AG04450 (cell line): ENCODE data around the gene ZNF581. TPM values are rescaled to one million over a fixed set of nuclear protein-coding genes. Genes with fewer than 3 reads are reported as not detected.
A peak's percentile ranks its signal among the peaks of the same experiment; 100 is the strongest.

Experiments used
- CTCF ChIA-PET: fragments of 300-600, 350-600 bp; formaldehyde crosslinking; extraction: SDS; loops from one replicate; lab custom pipeline; 2022; ENCODE audit warnings: antibody characterized with exemption, inconsistent platforms; lab: Charles Lee
- POLR2A ChIA-PET: fragments of 350-600 bp; formaldehyde crosslinking; extraction: SDS; loops from one replicate; lab custom pipeline; 2021; ENCODE audit warnings: antibody characterized with exemption, inconsistent platforms; lab: Yijun Ruan, JAX
- DNase-seq: peaks from one replicate; pipeline ENCODE4 v3.0.0-alpha.2; 2011; ENCODE audit warnings: low read depth, low spot score
- H3K27ac ChIP-seq: one replicate; pipeline ENCODE4 v1.5.1; 2012; ENCODE audit warnings: low read depth, low read length, control low read depth
- H3K27me3 ChIP-seq: one replicate; pipeline ENCODE4 v1.6.0; 2012; ENCODE audit warnings: low read length; ENCODE audit not compliant: control insufficient read depth, insufficient read depth
- H3K4me3 ChIP-seq: 2 replicates; pipeline ENCODE4 v1.5.1; 2011; ENCODE audit warnings: mild to moderate bottlenecking, low read depth, low read length, control low read depth
- H3K9me3 ChIP-seq: 2 replicates; pipeline ENCODE4 v1.5.1; 2012; ENCODE audit warnings: low read length; ENCODE audit not compliant: control insufficient read depth, insufficient read depth
- polyA plus RNA-seq: library from polyadenylated mRNA; depleted of rRNA; stranded (reverse); fragments of >200 nt; gene quantifications from 2 replicates; pipeline ENCODE4 v1.2.3, GENCODE V29; 2011
- TF ChIP-seq, protein P1 (sequence below): IDR thresholded peaks from 2 replicates; pipeline ENCODE4 v1.5.1; 2011; ENCODE audit warnings: low read depth, low read length, control low read depth, inconsistent platforms

The ZNF581 gene
- polyA plus RNA-seq, 1 experiment: 19.1 TPM

DNA sequence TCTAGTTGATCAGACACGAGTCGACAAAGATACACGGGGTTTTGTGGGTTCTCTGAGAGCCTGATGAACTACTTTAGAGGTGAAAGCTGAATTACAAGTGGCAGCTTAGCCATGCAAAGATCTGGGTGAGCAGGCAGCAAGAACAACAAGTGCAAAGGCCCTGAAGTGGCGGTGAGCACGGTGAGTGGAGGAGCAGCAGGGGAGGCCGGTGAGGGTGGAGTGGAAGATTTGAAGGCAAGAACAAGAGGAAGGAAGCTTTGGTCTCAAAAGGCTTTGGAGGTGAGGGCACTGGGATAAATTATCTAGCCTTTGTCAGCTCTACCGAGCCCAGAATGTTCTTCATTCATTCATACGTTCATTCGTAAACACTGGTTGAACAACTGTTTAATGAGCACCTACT lies 36.6 kb upstream of the ZNF581 start:
- ChIA-PET POLR2A (interaction anchor here (1.0 to 1.1 kb wide), 2 partner anchors 18 to 145 kb away, joined by 3 to 4 read pairs; partner anchors contain the start of genes ISOC2 and ZNF784), CTCF (interaction anchor here (0.5 to 3.8 kb wide), 24 partner anchors 9 to 466 kb away, joined by 3 to 29 read pairs (median 5); partner anchors contain the start of gene ZNF784)
- DNase-seq: no peak
- no peaks in the 10 kb centered on the region for H3K27me3 ChIP-seq
- no peak overlapping the region for H3K27ac ChIP-seq
- H3K9me3 ChIP-seq: peaks cover 18% of the 10 kb centered on the region
- H3K4me3 ChIP-seq: peak overlapping the region; percentile 73
- TF ChIP-seq, protein P1, sequence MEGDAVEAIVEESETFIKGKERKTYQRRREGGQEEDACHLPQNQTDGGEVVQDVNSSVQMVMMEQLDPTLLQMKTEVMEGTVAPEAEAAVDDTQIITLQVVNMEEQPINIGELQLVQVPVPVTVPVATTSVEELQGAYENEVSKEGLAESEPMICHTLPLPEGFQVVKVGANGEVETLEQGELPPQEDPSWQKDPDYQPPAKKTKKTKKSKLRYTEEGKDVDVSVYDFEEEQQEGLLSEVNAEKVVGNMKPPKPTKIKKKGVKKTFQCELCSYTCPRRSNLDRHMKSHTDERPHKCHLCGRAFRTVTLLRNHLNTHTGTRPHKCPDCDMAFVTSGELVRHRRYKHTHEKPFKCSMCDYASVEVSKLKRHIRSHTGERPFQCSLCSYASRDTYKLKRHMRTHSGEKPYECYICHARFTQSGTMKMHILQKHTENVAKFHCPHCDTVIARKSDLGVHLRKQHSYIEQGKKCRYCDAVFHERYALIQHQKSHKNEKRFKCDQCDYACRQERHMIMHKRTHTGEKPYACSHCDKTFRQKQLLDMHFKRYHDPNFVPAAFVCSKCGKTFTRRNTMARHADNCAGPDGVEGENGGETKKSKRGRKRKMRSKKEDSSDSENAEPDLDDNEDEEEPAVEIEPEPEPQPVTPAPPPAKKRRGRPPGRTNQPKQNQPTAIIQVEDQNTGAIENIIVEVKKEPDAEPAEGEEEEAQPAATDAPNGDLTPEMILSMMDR: no peak

DNA sequence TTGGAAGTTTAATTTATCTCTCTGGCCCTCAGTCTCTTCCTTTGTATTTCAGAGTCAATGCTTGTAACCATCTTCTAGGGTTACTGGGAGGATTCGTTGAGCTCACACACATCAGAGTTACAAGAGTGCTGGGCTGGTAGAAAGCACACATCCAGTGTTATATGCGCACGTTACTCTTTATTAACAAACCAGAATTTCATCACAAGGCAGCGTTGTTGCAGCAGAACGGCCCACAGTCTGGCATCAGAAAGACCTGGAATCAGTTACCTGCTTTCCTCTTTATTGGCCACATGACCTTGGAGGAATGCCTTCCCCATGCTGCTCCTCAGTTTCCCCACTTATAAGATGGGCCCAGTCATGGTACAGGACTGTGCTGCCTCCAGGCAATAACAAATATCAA lies 34.1 kb upstream of the ZNF581 start:
- peaks cover 5% of the 10 kb centered on the region for H3K9me3 ChIP-seq
- TF ChIP-seq, protein P1: no peak
- ChIA-PET CTCF (interaction anchor here (0.6 to 2.2 kb wide), 4 partner anchors 22 to 142 kb away, joined by 6 to 12 read pairs (median 9); no protein-coding TSS in a partner anchor), POLR2A (no interaction called here)
- H3K4me3 ChIP-seq: no peak overlapping the region
- H3K27me3 ChIP-seq: no peaks in the 10 kb centered on the region
- DNase-seq: no peak
- H3K27ac ChIP-seq: no peak overlapping the region

DNA sequence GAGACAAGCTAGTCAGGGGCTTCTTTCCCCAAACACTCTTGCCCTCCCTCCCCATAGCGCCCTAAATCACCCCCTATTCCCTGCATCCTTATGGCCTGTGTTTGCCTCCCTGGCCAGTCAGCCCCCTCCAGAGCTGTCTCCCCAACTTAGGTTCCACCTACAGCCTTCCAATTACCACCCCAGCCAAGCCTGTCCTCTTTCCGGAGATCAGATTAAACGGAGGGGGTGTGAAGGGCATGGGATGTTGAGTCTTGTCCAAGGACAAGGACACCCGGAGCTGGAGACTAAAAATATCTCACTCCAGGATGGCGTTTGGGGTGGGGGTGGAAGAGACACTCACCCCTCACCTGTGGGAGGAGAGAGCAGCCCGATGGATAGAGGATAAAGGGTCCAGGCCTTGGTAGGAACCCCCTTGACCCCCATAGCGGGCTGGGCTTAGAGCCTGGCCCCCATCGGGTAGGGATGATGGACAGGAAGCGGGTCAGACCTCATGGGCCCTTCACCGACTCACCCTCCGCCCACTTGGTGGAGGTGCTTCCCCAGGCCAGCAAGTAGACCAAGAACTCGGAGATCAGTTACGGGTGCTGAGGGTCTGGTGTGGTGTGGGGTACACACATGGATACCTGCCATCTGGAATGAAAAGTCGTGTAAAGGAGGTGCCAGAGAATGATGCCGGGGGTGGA lies 32.0 kb upstream of the ZNF581 start:
- ChIA-PET CTCF (interaction anchor here (1.0 to 1.4 kb wide), 2 partner anchors 95 to 107 kb away, joined by 5 to 7 read pairs; no protein-coding TSS in a partner anchor), POLR2A (interaction anchor here (1.4 kb wide), 1 partner anchor 13 kb away, joined by 6 read pairs; the partner anchor contains the start of gene ZNF784)
- Histone ChIP-seq H3K27me3 (no peaks in the 10 kb centered on the region), H3K9me3 (peaks cover 9% of the 10 kb centered on the region), H3K27ac (no peak overlapping the region), H3K4me3 (no peak overlapping the region)
- TF ChIP-seq, protein P1: no peak
- no peak for DNase-seq

DNA sequence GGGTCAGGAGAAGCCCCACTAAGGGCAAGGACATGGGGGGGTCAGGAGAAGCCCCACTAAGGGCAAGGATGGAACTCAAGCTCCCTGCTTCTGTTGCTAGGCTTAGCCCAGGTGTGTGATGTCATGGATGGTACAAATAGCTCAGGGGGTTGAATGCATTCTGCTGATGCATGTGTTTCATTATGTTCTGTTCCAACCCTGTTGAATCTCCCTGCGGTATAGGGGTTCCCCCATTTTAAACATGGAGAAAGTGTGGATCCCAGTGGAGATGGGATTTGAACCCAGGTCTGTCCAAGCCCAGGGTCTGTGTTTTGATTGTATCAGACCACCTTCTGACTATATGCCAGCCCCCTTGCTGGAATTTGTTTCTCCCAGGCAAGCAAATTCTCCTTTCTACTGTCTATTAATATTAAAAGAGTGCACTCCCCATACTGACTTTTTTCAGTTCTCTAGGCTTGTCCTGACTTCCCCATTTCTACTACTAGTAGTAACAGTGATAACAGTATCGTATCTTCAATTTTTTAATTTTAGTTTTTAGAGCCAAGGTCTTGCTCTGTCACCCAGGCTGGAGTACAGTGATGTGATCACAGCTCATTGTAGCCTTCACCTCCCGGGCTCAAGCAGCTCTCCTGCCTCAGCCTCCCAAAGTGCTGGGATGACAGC lies 31.3 kb upstream of the ZNF581 start:
- ChIA-PET POLR2A (no interaction called here), CTCF (no interaction called here)
- no peak for DNase-seq
- Histone ChIP-seq H3K4me3 (no peak overlapping the region), H3K27me3 (no peaks in the 10 kb centered on the region), H3K27ac (no peak overlapping the region), H3K9me3 (peaks cover 12% of the 10 kb centered on the region)
- TF ChIP-seq, protein P1: no peak

DNA sequence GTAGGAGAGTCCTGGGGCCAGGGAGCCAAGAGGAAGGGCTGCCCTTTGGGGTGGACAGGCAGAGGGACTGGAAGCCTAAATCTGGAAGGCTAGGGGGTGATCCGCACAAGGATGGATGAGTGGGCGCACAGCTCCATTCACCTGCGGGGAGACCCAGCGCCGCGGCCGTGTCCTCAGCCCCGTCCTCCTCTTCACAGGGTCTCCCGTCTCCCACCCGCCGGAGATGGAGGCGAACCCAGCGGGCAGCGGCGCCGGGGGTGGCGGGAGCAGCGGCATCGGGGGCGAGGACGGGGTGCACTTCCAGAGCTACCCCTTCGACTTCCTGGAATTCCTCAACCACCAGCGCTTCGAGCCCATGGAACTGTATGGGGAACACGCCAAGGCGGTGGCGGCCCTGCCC lies 30.1 kb upstream of the ZNF581 start:
- no peak for DNase-seq
- ChIA-PET POLR2A (no interaction called here), CTCF (no interaction called here)
- Histone ChIP-seq H3K4me3 (no peak overlapping the region), H3K27ac (no peak overlapping the region), H3K9me3 (peaks cover 12% of the 10 kb centered on the region), H3K27me3 (no peaks in the 10 kb centered on the region)
- TF ChIP-seq, protein P1: no peak
